Measurements from ENCODE around the gene RUBCNL. TPM values are rescaled to one million over a fixed set of nuclear protein-coding genes. Genes with fewer than 3 reads are reported as not detected.

RUBCNL gene
- total RNA-seq, 1 donor from 2014 or later: 2.1 TPM

- Mint-ChIP-seq H3K9me3 (ENCODE audit: low read depth) (peaks cover 6% of the 10 kb centered on the region), H3K36me3 (ENCODE audit: insufficient read depth) (no peaks in the 10 kb centered on the region), H3K4me3 (ENCODE audit: low read depth) (no peak overlapping the region), H3K27me3 (no peaks in the 10 kb centered on the region), H3K4me1 (ENCODE audit: low read depth) (no peaks in the 10 kb centered on the region), H3K27ac (peak overlapping the region; percentile 47)
- peak; percentile 89 for TF ChIP-seq CTCF (IDR thresholded peaks at IDR 0.05; ENCODE audit: unreplicated experiment)
- peak; percentile 46 for DNase-seq (ENCODE audit: low spot score, unreplicated experiment)
These were observed 65.4 kb downstream of the RUBCNL start for GRCh38 chr13:46321494-46322225.

GRCh38 chr13:46320821-46321220, 66.2 kb downstream of the RUBCNL start:
- H3K9me3 Mint-ChIP-seq (ENCODE audit: low read depth): no peaks in the 10 kb centered on the region
- H3K4me1 Mint-ChIP-seq (ENCODE audit: low read depth): no peaks in the 10 kb centered on the region
- no peaks in the 10 kb centered on the region for H3K27me3 Mint-ChIP-seq
- TF ChIP-seq CTCF (IDR thresholded peaks at IDR 0.05; ENCODE audit: unreplicated experiment): no peak
- no peak for DNase-seq (ENCODE audit: low spot score, unreplicated experiment)
- H3K36me3 Mint-ChIP-seq (ENCODE audit: insufficient read depth): no peaks in the 10 kb centered on the region
- H3K4me3 Mint-ChIP-seq (ENCODE audit: low read depth): no peak overlapping the region
- H3K27ac Mint-ChIP-seq: no peak overlapping the region

- no peak overlapping the region for H3K27ac Mint-ChIP-seq
- no peaks in the 10 kb centered on the region for H3K9me3 Mint-ChIP-seq (ENCODE audit: low read depth)
- H3K27me3 Mint-ChIP-seq: no peaks in the 10 kb centered on the region
- H3K4me3 Mint-ChIP-seq (ENCODE audit: low read depth): no peak overlapping the region
- no peak for TF ChIP-seq CTCF (IDR thresholded peaks at IDR 0.05; ENCODE audit: unreplicated experiment)
- no peaks in the 10 kb centered on the region for H3K36me3 Mint-ChIP-seq (ENCODE audit: insufficient read depth)
- DNase-seq (ENCODE audit: low spot score, unreplicated experiment): no peak
- H3K4me1 Mint-ChIP-seq (ENCODE audit: low read depth): no peaks in the 10 kb centered on the region
These were observed 66.6 kb downstream of the RUBCNL start for GRCh38 chr13:46320406-46320805.

- DNase-seq (ENCODE audit: low spot score, unreplicated experiment): no peak
- H3K27ac Mint-ChIP-seq: no peak overlapping the region
- no peak overlapping the region for H3K4me3 Mint-ChIP-seq (ENCODE audit: low read depth)
- no peaks in the 10 kb centered on the region for H3K9me3 Mint-ChIP-seq (ENCODE audit: low read depth)
- H3K27me3 Mint-ChIP-seq: no peaks in the 10 kb centered on the region
- H3K36me3 Mint-ChIP-seq (ENCODE audit: insufficient read depth): no peaks in the 10 kb centered on the region
- no peaks in the 10 kb centered on the region for H3K4me1 Mint-ChIP-seq (ENCODE audit: low read depth)
- no peak for TF ChIP-seq CTCF (IDR thresholded peaks at IDR 0.05; ENCODE audit: unreplicated experiment)
These were observed 68.1 kb downstream of the RUBCNL start for GRCh38 chr13:46318986-46319385.

GRCh38 chr13:46317120-46317519, 69.9 kb downstream of the RUBCNL start:
- H3K27ac Mint-ChIP-seq: no peak overlapping the region
- H3K36me3 Mint-ChIP-seq (ENCODE audit: insufficient read depth): no peaks in the 10 kb centered on the region
- no peaks in the 10 kb centered on the region for H3K4me1 Mint-ChIP-seq (ENCODE audit: low read depth)
- TF ChIP-seq CTCF (IDR thresholded peaks at IDR 0.05; ENCODE audit: unreplicated experiment): no peak
- no peak overlapping the region for H3K4me3 Mint-ChIP-seq (ENCODE audit: low read depth)
- DNase-seq (ENCODE audit: low spot score, unreplicated experiment): no peak
- H3K27me3 Mint-ChIP-seq: no peaks in the 10 kb centered on the region
- H3K9me3 Mint-ChIP-seq (ENCODE audit: low read depth): no peaks in the 10 kb centered on the region

Data from progenitor cell of endocrine pancreas (in vitro differentiated cells).